Ovary (tissue), 3 donors: ENCODE measurements around the gene NR4A3.

Experiments used
- CTCF ChIP-seq, 3 donors: fragments of 450-650 bp in 2 of 3; fragments of 200-600 bp in 1 of 3; IDR thresholded peaks; one replicate each; pipeline versions ENCODE4 v1.5.1 to v1.8.0; 2016 to 2022; ENCODE audit warnings: antibody characterized with exemption in 3 of 3, mild to moderate bottlenecking in 1 of 3
- EP300 ChIP-seq: sonication (generic); formaldehyde crosslinking; IDR thresholded peaks from one replicate; pipeline ENCODE4 v1.6.1; 2017; ENCODE audit warnings: antibody characterized with exemption
- POLR2A ChIP-seq: fragments of 450-650 bp; IDR thresholded peaks from one replicate; pipeline ENCODE4 v1.6.1; 2017; ENCODE audit warnings: antibody characterized with exemption, mild to moderate bottlenecking, moderate library complexity
- donor health status: DM: no; HTN: no; CAD: no.

DNA sequence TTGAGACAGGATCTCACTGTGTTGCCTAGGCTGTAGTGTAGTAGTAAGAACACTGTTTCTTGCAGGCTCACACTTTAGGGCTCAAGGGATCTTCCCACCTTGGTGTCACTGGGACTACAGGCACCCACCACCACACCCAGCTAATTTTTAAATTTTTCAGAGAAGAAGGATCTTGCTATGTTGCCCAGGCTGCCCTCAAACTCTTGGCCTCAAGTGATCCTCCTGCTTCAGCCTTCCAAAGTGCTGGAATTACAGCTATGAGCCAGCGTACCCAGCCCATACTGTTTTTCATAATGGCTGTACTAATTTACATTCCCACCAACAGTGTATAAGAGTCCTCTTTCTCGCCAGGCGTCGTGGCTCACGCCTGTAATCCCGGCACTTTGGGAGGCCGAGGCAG lies 89.9 kb downstream of the NR4A3 start:
- no peak for TF ChIP-seq CTCF (IDR thresholded peaks at IDR 0.05)
- TF ChIP-seq POLR2A = no peak
- TF ChIP-seq EP300 = no peak
